Dedifferentiated amniotic fluid mesenchymal stem cell (primary cell): ENCODE results near the gene ENAH.
A peak's percentile ranks its signal among the peaks of the same experiment; 100 is the strongest.

ENCODE experiments used
- DNase-seq: peaks from one replicate; pipeline ENCODE4 v3.0.0-alpha.2; 2016; ENCODE audit errors: extremely low spot score

The ENAH gene

GRCh38 chr1:225460021-225460736, 192.7 kb downstream of the ENAH start:
- DNase-seq = no peak

- DNase-seq = no peak
Observed at GRCh38 chr1:225458222-225458631, 194.7 kb downstream of the ENAH start.

GRCh38 chr1:225454733-225455132, 198.2 kb downstream of the ENAH start:
- DNase-seq = peak; percentile 63

- DNase-seq = no peak
Observed at GRCh38 chr1:225453797-225454648, 198.9 kb downstream of the ENAH start.

GRCh38 chr1:225451840-225452515, 200.9 kb downstream of the ENAH start:
- no peak for DNase-seq

GRCh38 chr1:225451340-225451739, 201.6 kb downstream of the ENAH start:
- DNase-seq = no peak

- no peak for DNase-seq
Observed at GRCh38 chr1:225450491-225451191, 202.3 kb downstream of the ENAH start.

- DNase-seq = no peak
Observed at GRCh38 chr1:225449774-225450173, 203.1 kb downstream of the ENAH start.

GRCh38 chr1:225449261-225449660, 203.7 kb downstream of the ENAH start:
- DNase-seq = no peak

- no peak for DNase-seq
Observed at GRCh38 chr1:225448146-225448805, 204.6 kb downstream of the ENAH start.

GRCh38 chr1:225447650-225448089, 205.3 kb downstream of the ENAH start:
- no peak for DNase-seq

GRCh38 chr1:225446981-225447615, 205.8 kb downstream of the ENAH start:
- no peak for DNase-seq

GRCh38 chr1:225446595-225446960, 206.3 kb downstream of the ENAH start:
- no peak for DNase-seq

GRCh38 chr1:225445639-225446594, 207.0 kb downstream of the ENAH start:
- DNase-seq = no peak

- no peak for DNase-seq
Observed at GRCh38 chr1:225442123-225442505, 210.8 kb downstream of the ENAH start.

GRCh38 chr1:225441314-225442122, 211.4 kb downstream of the ENAH start:
- DNase-seq = no peak

- no peak for DNase-seq
Observed at GRCh38 chr1:225440380-225441221, 212.3 kb downstream of the ENAH start.
